PC-3 (cell line): ENCODE results near the gene LUM. TPM values are rescaled to one million over a fixed set of nuclear protein-coding genes. Genes with fewer than 3 reads are reported as not detected.

ENCODE experiments used
- ATAC-seq: fragments of 200-7000 bp; cut with Tn5 transposase; 2 replicates; pipeline ENCODE4 v1.9.1; 2020; ENCODE audit warnings: mild to moderate bottlenecking, moderate library complexity
- BruUV-seq: library from RNA; stranded (reverse); fragments of 400-500 nt; replicated peaks from 2 replicates; lab custom pipeline; 2021; lab: Mats Ljungman, UMichigan
- CTCF ChIA-PET: fragments of 300-600 bp; sonication (Branson Sonifier 250); formaldehyde crosslinking; loops from one replicate; lab custom pipeline; 2022; ENCODE audit warnings: antibody characterized with exemption; lab: Charles Lee
- POLR2A ChIA-PET: fragments of 300-600 bp; sonication (Branson Sonifier 250); formaldehyde crosslinking; loops from one replicate; lab custom pipeline; 2022; ENCODE audit warnings: antibody characterized with exemption; ENCODE audit not compliant: unreplicated experiment; lab: Charles Lee
- DNase-seq: peaks from one replicate; pipeline ENCODE4 v3.0.0-alpha.2; 2015
- H2AFZ ChIP-seq: fragments of 300-600 bp; sonication (generic); 2 replicates; pipeline ENCODE4 v1.6.0; 2016; ENCODE audit warnings: antibody characterized with exemption, low read length
- H3F3A ChIP-seq: fragments of 300-600 bp; sonication (generic); one replicate; pipeline ENCODE4 v1.6.0; 2017; ENCODE audit warnings: antibody characterized with exemption, low read length, control low read depth, mild to moderate bottlenecking; ENCODE audit not compliant: unreplicated experiment
- H3K27ac ChIP-seq: fragments of 300-600 bp; sonication (generic); 2 replicates; pipeline ENCODE4 v1.5.1; 2016; ENCODE audit warnings: mild to moderate bottlenecking, low read length
- H3K27me3 ChIP-seq: fragments of 300-600 bp; sonication (generic); 2 replicates; pipeline ENCODE4 v1.6.1; 2016; ENCODE audit warnings: low read length, mixed read lengths
- H3K36me3 ChIP-seq: fragments of 300-600 bp; sonication (generic); 2 replicates; pipeline ENCODE4 v1.6.1; 2016; ENCODE audit warnings: low read depth, mixed run types, low read length, mixed read lengths
- H3K4me1 ChIP-seq: fragments of 300-600 bp; sonication (generic); 2 replicates; pipeline ENCODE4 v1.5.1; 2016; ENCODE audit warnings: low read length; ENCODE audit not compliant: insufficient read depth
- H3K4me2 ChIP-seq: fragments of 300-600 bp; sonication (generic); 2 replicates; pipeline ENCODE4 v1.6.0; 2016; ENCODE audit warnings: low read length
- H3K4me3 ChIP-seq: fragments of 300-600 bp; sonication (generic); 2 replicates; pipeline ENCODE4 v1.5.1; 2016; ENCODE audit warnings: mild to moderate bottlenecking, low read length, mixed read lengths
- H3K79me2 ChIP-seq: fragments of 300-600 bp; sonication (generic); 2 replicates; pipeline ENCODE4 v1.6.1; 2017; ENCODE audit warnings: low read length, mixed read lengths
- H3K9ac ChIP-seq: fragments of 300-600 bp; sonication (generic); 2 replicates; pipeline ENCODE4 v1.6.0; 2016; ENCODE audit warnings: mild to moderate bottlenecking, low read length
- H3K9me2 ChIP-seq: fragments of 300-600 bp; sonication (generic); replicated peaks from 2 replicates; pipeline ENCODE4 v1.6.1; 2016; ENCODE audit warnings: mixed run types, low read length, mixed read lengths
- H3K9me3 ChIP-seq: fragments of 300-600 bp; sonication (generic); 2 replicates; pipeline ENCODE4 v1.6.1; 2016; ENCODE audit warnings: low read length, mixed read lengths
- H4K20me1 ChIP-seq: fragments of 300-600 bp; sonication (generic); 2 replicates; pipeline ENCODE4 v1.6.1; 2016; ENCODE audit warnings: low read length, mixed read lengths
- EZH2 ChIP-seq: fragments of 300-600 bp; sonication (generic); IDR thresholded peaks from one replicate; pipeline ENCODE4 v1.6.1; 2017; ENCODE audit warnings: antibody characterized with exemption, mild to moderate bottlenecking, low read length; ENCODE audit not compliant: unreplicated experiment
- EZH2phosphoT487 ChIP-seq: fragments of 300-600 bp; sonication (generic); IDR thresholded peaks from 2 replicates; pipeline ENCODE4 v1.6.1; 2018; ENCODE audit warnings: mild to moderate bottlenecking, antibody characterized with exemption, low read length, borderline replicate concordance
- intact Hi-C: fragments of 100-400 bp; cut with micrococcal nuclease; formaldehyde crosslinking; loops from 2 replicates; pipeline ENCODE4 v1.9.0; 2023
- total RNA-seq: library from RNA; depleted of rRNA; stranded (reverse); fragments of >200 nt; gene quantifications from 2 replicates; pipeline ENCODE4 v1.2.3, GENCODE V29; 2014
- TF ChIP-seq, protein P1 (sequence below): fragments of 300-600 bp; sonication (generic); conservative IDR thresholded peaks from 2 replicates; pipeline ENCODE4 v1.5.1; 2017; ENCODE audit warnings: antibody characterized with exemption, low read depth, mild to moderate bottlenecking, low read length

Gene LUM
- total RNA-seq, 1 experiment from 2014 or later, result 0.15 TPM

DNA sequence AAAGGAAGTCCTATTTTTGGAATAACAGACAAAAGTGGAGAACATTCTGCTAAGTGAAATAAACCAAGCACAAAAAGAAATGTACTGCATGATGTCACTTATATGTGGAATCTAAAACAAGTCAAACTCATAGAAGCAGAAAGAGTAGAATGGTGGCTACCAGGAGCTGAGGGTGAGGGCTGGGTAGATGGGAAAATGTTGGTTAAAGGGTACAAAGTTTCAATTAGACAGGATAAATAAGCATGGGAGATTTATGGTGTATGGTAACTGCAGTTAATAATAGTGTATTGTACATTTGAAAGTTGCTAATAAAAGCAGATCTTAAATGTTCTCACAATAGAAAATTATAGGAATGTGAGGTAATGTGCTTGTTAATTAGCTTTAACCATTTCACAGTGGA is 12.8 kb downstream of the LUM start:
- Histone ChIP-seq H3K4me2 (peak overlapping the region; percentile 47), H2AFZ (no peak overlapping the region), H3F3A (no peaks in the 10 kb centered on the region), H3K9me3 (no peaks in the 10 kb centered on the region), H3K4me3 (no peak overlapping the region), H3K27me3 (no peaks in the 10 kb centered on the region), H3K36me3 (no peaks in the 10 kb centered on the region), H3K27ac (no peak overlapping the region), H4K20me1 (no peaks in the 10 kb centered on the region), H3K79me2 (no peaks in the 10 kb centered on the region), H3K9me2 (no peaks in the 10 kb centered on the region), H3K4me1 (peaks cover 30% of the 10 kb centered on the region), H3K9ac (no peak overlapping the region)
- BruUV-seq, result no TSS peak
- DNase-seq, result no peak
- peak; percentile 25 for ATAC-seq
- CTCF ChIA-PET, result interaction anchor here (0.9 kb wide), 1 partner anchor 10 kb away, joined by 3 read pairs; no protein-coding TSS in a partner anchor
- no peak for TF ChIP-seq EZH2
- TF ChIP-seq, protein P1, sequence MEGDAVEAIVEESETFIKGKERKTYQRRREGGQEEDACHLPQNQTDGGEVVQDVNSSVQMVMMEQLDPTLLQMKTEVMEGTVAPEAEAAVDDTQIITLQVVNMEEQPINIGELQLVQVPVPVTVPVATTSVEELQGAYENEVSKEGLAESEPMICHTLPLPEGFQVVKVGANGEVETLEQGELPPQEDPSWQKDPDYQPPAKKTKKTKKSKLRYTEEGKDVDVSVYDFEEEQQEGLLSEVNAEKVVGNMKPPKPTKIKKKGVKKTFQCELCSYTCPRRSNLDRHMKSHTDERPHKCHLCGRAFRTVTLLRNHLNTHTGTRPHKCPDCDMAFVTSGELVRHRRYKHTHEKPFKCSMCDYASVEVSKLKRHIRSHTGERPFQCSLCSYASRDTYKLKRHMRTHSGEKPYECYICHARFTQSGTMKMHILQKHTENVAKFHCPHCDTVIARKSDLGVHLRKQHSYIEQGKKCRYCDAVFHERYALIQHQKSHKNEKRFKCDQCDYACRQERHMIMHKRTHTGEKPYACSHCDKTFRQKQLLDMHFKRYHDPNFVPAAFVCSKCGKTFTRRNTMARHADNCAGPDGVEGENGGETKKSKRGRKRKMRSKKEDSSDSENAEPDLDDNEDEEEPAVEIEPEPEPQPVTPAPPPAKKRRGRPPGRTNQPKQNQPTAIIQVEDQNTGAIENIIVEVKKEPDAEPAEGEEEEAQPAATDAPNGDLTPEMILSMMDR, result no peak
- TF ChIP-seq EZH2phosphoT487, result no peak
- POLR2A ChIA-PET, result no interaction called here
- intact Hi-C loops, result no loop called here

DNA sequence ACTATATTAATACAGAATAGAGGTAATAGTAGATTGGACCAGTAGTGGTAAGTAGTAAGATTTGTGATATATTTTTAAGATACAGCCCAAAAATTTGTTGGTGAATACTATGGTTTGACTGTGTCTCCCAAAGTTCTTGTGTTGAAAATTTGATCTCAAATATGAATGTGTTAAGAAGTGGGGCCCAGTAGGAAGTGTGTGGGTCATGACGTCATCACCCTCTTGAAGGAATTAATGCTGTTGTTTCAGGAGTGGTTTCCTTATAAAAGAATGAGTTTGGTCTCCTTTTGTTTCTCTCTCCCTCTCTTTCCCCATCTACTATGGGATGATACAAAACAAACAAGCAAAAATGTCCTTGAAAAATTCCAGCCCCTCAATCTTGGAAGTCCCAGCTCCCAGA is 16.3 kb downstream of the LUM start:
- TF ChIP-seq EZH2phosphoT487 (no peak), EZH2 (no peak)
- TF ChIP-seq, protein P1, result no peak
- no peak overlapping the region for H3K27ac ChIP-seq
- CTCF ChIA-PET, result interaction anchor here (0.6 kb wide), 1 partner anchor 1831 kb away, joined by 3 read pairs; no protein-coding TSS in a partner anchor
- POLR2A ChIA-PET, result no interaction called here
- no peak for DNase-seq
- 0 out of 2 replicates have a peak, but pooled peaks cover under 1% of the 10 kb centered on the region for H3K9me3 ChIP-seq
- no peaks in the 10 kb centered on the region for H3K36me3 ChIP-seq
- H3K9me2 ChIP-seq, result no peaks in the 10 kb centered on the region
- no peak overlapping the region for H3K9ac ChIP-seq
- intact Hi-C loops, result no loop called here
- H3K27me3 ChIP-seq, result no peaks in the 10 kb centered on the region
- H3F3A ChIP-seq, result no peaks in the 10 kb centered on the region
- H3K79me2 ChIP-seq, result no peaks in the 10 kb centered on the region
- H2AFZ ChIP-seq, result no peak overlapping the region
- H3K4me1 ChIP-seq, result peaks cover 31% of the 10 kb centered on the region
- no peaks in the 10 kb centered on the region for H4K20me1 ChIP-seq
- no peak overlapping the region for H3K4me2 ChIP-seq
- no TSS peak for BruUV-seq
- H3K4me3 ChIP-seq, result no peak overlapping the region
- no peak for ATAC-seq

DNA sequence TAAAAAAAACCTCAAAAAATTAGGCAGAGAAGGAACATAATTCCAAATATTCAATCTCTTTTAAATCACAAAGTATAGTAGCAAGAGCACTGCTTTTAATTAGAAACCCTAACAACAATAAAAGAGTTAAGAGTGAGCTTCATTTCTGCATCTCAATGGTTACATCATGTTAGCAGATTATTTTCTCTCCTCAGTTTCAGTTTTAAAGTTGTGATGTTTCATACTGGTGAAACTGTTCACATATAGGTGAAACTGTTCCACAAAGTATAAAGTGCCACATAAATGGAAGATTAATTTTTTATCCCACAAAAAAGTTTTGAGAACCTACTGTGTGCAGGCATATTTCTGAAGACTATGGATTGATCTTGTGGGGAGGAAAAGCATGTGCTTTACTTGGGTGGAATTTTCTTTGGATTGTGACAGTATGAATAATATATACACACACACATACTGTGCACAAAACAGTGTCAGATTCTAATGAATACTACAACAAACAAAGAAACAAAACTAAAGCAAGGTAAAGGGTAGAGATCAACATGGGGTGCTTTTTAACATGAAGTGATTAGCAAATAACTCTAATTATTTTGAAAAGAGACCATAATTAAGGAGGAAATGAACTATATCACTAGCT is 17.1 kb downstream of the LUM start:
- Histone ChIP-seq H3K4me3 (peak overlapping the region; percentile 18), H3F3A (no peaks in the 10 kb centered on the region), H2AFZ (peak overlapping the region; percentile 28; the same call in 1 of the 2 replicates), H3K9me3 (0 out of 2 replicates have a peak, but pooled peaks cover 7% of the 10 kb centered on the region), H3K4me1 (peaks cover 25% of the 10 kb centered on the region), H4K20me1 (no peaks in the 10 kb centered on the region), H3K9me2 (no peaks in the 10 kb centered on the region), H3K27me3 (no peaks in the 10 kb centered on the region), H3K9ac (no peak overlapping the region), H3K79me2 (no peaks in the 10 kb centered on the region), H3K4me2 (peak overlapping the region; percentile 44), H3K36me3 (no peaks in the 10 kb centered on the region), H3K27ac (no peak overlapping the region)
- CTCF ChIA-PET, result no interaction called here
- intact Hi-C loops, result no loop called here
- POLR2A ChIA-PET, result no interaction called here
- DNase-seq (peak; percentile 17), ATAC-seq (no peak; the same call in 1 of the 2 replicates)
- TF ChIP-seq EZH2 (no peak), EZH2phosphoT487 (no peak)
- TF ChIP-seq, protein P1, result no peak
- BruUV-seq, result no TSS peak
